Endothelial cell of hepatic sinusoid (primary cell): Measurements from ENCODE around the gene AKT3.
"Not testable (repeated sequence)": the region's sequence is repeated elsewhere in the genome, so short reads cannot be mapped to it uniquely, and the experiment has no call there.

Experiments
- in situ Hi-C: cut with HindIII; loops from 2 replicates; pipeline ENCODE4 v1.10.0; 2017; ENCODE audit warnings: low sequenced_read_pairs

The AKT3 gene

DNA sequence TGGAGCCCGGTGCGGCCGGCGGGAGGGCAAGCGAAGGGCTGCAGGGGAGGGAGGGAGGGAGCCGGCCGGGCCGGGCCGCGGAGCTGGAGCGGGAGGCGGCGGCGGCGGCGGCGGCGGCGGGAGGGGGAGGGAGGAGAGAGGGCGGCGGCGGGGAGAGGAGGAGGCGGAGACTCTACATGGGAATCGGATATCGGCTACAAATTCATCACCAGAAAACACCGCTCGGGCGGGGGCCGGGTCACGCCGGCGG is at the start of gene AKT3:
AKT3 (minus strand) TSS at position 42 of the 250 bp plus-strand sequence. CDS start 7,073 bp downstream, outside the sequence.
- in situ Hi-C loops, result no loop called here

DNA sequence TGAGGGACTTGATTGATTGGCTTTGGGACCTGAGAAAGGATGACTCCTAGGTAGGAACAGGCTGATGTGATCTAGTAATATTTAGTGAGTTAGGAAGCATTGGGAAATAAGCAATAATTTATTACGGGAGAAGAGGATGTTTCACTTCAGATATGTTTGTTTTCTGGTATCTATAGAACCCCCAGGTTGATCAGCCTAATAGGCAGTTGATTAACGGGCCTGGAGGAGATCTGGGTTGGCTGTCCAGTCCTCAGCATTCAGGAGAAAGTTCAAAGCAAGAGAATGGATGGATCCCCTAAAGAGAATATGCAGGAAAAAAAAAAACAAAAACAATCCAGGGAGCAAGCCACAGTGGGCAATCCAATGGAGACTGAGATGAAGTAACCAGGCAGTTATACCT is 48.2 kb upstream of the AKT3 start:
- in situ Hi-C loops, result loop anchor here (10.0 kb wide), 1 partner anchor 133 kb away; no protein-coding TSS in a partner anchor

DNA sequence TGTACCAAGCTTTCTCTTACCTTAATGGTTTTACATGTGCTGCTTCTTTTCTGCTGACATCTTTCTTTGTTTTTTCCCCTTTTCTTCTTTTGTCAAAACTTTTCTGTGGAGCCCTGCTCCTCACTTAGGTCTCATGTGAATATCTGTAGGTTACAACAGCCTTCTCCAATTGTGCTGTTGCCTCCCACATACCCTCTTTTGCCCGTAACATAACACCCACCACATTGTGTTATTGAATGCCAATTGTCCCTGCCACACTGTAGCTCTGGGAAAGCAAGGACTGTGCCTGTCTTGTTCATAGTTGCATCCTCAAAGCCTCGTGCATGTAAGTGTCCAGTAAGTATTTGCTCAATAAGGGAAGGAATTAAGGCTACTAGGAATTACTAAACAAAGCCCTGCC is 46.3 kb upstream of the AKT3 start:
- in situ Hi-C loops, result loop anchor here (10.0 kb wide), 1 partner anchor 132 kb away; no protein-coding TSS in a partner anchor

DNA sequence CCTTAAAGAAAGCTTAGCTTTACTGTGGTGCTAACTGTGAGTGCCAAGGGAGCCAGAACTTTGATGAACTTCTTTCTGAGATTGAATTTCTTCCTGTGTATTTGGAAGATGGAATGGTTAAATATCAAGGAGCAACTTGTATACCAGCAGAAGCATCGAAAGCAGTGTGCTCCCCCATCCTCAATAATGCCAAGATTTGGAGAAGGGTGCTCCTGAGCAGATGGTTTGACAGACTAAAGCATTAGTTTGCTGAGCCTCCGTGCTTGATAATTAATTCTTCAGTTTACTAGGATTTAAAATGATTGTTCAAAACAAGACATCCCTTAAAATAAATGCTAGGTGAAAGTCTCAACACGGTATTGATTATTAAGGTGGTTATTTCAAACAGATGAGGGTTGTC is 42.4 kb upstream of the AKT3 start:
- in situ Hi-C loops, result loop anchor here (5.0 to 10.0 kb wide), 2 partner anchors 50 to 128 kb away; no protein-coding TSS in a partner anchor

DNA sequence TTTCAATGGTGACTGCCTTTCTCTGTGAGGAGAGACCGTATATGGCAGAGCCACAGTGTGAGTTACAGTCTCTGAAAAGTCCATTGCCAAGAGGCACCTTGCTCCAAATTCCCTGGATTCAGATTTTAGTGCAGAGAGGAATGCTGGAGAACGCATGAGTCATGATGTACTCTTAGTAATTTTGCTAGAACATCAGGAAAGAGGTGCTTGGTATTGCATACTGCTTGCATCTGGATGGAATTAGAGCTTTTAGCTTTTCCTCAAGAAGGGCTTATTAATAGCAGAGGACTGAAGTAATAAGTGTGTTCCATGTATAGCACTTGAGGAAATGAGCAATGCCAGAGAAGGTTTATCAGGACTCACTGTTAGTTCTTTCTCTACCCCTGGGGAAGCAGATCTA is 40.5 kb upstream of the AKT3 start:
- in situ Hi-C loops, result loop anchor here (5.0 to 10.0 kb wide), 2 partner anchors 52 to 126 kb away; no protein-coding TSS in a partner anchor

DNA sequence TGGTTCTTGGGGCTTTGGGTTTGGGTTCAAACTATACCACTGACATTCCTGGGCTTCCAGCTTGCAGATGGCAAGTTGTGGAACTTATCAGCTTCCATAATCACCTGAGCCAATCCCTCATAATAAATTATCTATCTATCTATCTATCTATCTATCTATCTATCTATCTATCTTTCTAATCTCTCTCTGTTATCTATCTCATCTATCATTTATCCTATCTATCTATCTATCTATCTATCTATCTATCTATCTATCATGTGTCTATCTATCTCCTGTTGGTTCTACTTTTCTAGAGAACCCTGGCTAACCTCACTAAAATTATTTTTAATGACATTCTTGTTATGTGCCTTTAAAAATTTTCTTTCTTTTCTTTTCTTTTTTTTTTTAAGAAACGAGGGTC is 35.8 kb upstream of the AKT3 start:
- in situ Hi-C loops, result no loop called here

DNA sequence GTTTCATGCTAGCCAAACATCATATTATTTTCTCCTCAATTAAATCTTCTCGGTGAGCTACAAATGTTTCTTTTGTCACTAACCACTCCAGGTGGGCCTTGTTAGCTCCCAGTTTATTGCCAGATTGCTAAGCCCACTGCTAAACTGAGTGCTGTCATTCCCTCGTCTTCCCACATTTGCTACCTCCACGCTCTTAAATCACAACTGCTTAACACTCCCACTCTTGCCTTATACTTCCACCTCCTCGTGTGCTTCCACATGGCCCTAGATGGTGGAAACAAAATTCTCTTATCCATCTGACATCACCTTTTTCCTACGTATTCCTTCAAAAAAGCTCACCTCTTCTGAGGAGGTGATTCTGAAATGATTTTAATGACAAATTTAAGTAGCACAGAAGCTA is 34.6 kb upstream of the AKT3 start:
- in situ Hi-C loops, result no loop called here

DNA sequence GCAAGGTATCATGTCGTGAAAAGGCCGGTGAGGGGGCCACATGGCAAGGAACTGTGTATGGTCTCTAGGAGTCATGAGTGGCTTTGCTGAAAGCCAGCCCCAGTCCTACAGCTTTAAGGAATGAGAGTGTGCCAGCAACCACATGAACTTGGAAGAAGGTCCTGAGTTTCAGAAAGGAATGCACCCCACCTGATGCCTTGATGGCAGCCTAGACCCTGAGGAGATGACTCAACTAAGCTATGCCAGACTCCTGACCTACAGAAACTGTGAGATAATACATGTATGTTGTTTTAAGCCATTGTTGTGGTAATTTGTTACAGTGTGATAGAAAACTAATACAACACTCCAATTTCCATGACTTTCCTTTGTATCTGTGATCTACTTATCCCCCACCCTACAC is 33.5 kb upstream of the AKT3 start:
- in situ Hi-C loops, result no loop called here

DNA sequence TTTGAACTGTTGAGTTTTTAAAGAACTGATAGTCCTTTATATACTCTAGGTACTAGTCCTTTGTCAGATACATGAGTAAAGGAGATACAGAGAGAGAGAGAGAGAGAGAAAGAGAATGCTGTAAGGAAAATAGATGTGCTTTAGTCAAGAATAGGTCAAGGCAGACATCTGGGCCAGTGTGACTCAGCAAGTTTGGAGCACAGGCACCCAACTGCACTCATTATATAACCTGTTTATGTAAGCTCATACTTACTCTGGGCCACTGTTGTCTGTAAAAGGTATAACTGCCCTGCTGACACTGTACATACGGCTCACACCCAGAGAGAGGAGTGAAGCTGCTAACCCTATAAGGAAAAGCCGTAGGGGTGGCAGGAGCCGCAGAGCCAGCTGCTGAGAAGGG is 32.2 kb upstream of the AKT3 start:
- in situ Hi-C loops, result no loop called here

DNA sequence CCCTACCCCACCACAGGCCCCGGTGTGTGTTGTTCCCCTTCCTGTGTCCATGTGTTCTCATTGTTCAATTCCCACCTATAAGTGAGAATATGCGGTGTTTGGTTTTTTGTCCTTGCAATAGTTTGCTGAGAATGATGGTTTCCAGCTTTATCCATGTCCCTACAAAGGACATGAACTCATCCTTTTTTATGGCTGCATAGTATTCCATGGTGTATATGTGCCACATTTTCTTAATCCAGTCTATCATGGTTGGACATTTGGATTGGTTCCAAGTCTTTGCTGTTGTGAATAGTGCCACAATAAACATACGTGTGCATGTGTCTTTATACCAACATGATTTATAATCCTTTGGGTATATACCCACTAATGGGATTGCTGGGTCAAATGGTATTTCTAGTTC is 27.0 kb upstream of the AKT3 start:
- in situ Hi-C loops, result not testable (repeated sequence)

DNA sequence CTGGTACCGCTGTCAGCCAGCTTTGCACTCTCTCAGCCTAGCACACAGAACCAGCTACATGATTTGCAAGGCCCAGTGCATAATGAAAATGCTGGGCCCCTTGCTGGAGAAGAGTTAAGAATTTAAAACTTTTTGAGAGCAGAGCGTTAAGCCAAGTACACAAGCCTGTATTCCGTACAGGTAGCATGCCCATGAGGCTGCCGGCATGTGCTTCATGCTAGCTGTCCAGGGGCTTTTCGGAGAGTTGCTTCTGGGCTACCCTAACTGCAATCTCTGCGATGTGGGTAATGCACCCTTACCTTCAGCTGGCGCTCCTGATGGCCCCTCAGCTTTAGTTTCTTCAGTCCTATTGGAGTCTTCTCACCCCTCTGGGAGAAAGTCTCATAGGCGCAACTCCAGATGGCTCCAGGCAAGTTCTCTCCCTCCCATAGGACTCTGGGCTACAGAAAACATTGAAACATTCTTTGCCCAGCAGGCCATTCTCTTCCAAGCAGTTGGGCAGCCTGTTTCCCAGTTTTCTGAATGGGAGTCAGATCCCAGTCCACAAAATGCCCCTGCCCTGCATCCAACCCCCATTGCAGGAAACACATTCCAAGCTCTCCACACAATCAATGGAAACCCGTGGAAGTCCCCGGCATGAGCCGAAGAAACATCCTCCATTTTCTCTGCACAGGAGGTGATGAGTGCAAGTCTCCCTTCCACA is 5.7 kb upstream of the AKT3 start:
- in situ Hi-C loops, result loop anchor here (5.0 kb wide), 1 partner anchor 87 kb away; no protein-coding TSS in a partner anchor

DNA sequence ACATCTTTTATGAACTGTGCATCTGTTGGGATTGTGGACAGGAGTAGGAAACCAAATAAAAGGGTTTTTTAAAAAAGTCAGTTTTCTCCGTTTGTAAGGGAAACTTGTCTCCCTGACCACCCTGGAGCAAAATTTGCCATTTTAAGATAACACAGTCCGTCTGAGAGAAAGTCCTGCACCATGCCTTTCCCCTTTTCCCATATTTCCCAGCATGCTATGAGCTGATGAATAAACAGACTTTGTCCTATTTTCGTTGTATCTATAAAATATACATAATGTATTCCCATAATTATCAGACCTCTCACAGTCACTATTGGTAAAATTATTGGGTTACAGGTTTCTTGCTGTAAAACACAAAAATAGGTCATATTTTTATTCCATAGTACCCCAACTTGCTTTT is 1.7 kb upstream of the AKT3 start:
- in situ Hi-C loops, result no loop called here

DNA sequence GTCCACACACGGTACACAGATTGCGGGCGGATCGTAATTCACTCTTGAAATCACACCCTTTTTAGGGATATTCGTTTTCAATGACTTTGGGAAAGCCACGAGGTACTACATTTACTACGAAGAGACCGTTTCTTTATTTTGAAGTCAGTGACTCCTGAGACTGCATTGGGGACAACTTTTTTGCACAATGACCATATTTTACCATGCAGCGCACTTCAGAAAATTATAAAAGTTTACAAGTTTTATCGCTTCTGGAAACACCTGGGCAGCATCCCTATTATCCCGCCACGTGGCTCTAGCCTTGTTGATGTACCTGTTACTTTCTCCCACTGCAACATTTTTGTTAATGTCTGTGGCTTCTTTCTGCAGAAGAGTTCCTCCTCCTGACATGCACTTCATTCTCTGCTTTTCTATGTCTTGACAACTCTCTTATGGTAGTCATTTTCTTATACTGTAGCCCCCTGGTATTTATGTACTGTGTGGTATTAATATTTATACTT is 1.3 kb upstream of the AKT3 start:
- in situ Hi-C loops, result no loop called here

DNA sequence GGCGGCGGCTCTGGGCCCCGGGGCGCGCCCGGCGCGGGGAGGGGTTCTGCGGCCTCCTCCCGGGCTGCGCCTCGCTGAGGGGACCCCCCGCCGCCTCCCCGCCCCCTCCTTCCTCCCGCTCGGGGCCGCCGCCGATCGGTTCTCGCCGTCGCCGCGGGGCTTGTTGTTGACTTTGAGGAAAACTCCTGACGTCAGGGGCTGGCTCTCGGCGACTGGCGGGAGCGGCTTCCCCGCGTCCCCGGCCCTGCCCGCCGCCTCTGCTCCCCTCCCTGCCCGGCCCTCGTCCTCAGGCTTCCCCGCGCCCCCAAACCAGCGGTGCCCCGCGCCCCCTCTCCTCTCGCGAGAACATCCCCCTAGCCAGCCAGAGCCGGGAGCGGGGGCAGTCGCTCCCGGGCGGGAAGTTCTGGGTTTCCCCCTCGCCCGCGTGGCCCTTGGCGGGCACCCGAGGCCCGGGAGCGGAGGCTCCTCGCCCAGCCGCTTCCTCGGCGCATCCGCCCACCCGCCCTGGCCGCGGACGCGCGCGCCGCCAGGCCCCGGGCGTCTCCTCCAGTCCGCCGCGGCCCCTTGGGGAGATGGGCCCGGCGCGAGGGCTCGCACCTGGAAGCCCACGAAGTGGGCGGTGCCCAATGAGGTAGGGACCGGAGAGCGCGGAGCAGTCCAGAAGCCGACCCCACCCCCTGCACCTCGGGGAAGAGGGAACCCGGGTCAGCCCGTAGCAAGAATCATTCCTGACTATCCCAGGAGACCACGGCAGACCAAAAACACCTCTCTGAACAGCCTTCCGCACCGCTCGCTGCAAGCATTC is 611 bp upstream of the AKT3 start:
- in situ Hi-C loops, result no loop called here

DNA sequence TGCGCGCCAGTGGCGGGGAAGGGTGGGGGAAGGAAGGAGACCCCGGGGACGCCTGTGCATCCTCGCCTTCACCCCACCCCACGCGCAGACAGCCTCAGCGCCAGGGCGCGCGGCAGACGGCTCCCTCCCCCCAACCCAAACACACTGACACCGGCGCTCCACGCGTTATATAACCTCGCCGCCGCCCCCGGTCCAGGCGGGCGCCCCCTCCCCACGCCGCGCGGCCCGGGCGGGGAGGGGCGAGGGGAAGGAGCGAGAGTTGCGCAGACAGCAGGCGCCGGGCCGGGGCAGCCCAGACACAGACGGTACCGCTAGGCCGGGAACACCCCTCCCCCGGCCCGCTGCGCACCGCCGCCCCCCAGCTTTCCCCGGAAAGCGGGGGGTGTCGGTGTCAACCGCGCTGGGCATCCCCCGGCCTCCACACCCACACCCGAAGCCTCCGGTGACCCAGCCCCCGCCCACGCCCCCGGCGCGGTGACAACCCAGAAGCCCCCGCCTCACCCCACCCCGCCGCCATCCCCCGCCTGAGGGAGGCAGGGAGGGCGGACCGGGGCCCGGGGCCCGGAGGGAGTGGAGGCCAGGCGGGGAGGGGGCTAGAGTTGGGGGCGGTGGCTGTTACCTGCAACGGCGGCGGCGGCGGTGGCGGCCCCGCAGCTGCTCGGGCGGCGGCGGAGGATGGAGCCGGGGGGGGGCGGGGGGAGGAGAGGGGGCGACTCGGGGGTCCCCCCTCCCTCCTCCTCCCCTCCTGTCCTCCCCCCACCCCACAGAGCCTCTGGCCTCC is 432 bp downstream of the AKT3 start:
- in situ Hi-C loops, result no loop called here

DNA sequence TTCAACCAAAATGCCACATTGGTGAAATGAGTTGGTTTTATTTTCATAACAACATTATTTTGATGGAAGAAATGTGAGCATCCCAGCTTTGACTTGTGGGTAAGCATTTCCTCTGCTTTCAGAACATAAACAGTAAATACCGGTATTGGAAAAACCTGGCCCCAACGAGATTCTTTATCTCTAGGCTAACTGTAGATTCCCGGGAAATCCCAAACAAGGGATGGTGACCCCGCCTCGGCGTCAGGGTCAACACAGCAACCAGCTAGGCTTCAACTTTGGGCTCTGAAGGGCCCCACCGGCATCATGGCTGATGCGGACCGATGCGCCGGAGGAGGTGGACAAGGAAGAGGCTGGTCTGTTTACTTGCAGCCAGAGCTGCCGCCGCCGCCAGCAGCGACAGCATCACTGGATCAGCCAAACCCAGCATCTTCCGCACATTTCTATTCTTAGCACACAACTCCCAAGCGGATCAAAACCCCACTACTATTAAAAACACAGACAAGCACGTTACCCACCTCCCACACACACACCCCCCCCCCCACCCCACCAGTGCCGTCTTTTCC is 1.1 kb downstream of the AKT3 start:
- in situ Hi-C loops, result no loop called here

DNA sequence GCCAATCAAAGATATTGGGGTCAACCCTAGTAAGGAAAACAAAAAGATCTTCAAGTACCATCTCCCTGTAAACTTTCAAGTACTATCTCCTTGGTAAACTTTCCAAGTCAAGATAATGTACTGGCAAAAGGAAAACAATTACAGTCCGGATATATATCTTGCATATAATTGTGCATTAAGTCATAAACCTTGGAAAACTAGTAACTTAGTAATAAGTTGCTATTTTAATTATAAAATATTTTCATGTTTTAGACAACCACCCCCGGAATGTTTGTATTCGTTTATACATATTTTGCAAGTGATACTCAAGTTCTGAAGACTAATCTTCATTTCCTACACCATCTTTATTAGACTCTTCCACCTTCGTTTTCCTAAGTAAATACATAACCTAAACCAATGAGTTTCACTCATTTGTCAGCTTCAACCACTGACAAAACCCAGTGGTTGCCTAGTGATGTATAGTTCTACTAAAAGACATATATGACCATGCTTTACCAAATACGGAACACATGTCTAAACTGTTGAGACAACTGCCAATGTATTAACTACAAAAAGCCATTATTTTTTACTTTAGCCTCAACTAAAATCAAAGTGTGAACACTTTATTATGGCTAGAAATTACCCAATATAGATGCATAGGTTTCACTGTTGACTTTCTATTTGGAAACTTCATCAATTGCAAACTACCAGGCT is 1.7 kb downstream of the AKT3 start:
- in situ Hi-C loops, result no loop called here

DNA sequence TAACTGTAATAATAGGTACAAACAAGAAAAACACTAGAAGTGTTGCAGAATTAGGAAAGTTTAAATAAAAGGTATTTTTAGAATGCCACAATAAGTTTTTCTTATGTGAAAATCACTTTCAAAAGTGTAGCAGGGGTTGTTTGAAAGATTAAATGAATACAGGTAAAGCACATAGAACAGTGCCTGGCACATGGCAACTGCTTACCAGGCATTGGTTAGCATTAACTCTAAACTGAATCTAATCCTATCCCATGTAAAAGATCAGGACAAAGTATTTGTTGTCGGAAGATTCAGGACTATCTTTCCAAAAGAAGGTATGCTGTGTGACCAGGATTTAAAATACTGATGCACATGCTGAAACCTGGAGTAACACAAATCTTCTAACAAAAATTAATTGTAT is 3.3 kb downstream of the AKT3 start:
- in situ Hi-C loops, result no loop called here

DNA sequence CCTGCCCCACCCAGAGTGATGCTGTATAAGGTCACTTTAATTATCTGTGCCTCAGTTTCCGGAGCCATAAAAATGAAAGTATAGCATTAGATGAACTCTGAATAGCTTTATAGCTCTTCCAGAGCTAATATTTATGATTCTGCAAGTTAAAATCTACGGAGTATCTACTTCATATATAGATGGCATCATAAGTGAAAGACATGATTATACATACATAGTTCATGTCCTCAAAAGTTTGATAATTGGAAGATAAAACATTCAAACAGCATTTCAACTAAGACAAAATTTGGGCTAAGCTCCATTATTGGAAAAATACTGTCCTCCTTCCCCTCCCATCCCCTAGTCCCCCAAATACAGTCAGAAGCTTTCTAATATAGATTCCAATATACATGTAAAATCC is 4.2 kb downstream of the AKT3 start:
- in situ Hi-C loops, result no loop called here

DNA sequence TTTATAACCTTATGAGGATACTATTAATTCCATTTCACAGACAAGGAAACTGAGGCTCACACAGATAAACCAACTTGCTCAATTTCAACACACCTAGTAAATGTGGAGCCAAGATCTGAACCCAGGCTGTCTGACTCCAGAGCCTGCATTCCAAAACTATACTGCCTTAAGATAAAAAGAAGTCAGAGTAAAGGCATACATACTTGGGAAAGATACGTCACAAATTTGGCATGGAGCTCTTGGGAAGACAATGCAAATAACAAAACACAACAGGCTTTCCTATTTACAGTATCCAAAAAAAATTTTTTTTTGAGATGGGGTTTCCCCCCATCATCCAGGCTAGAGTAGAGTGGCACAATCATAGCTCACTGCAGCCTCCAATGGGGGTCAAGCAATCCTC is 5.9 kb downstream of the AKT3 start:
- in situ Hi-C loops, result no loop called here
